Neural progenitor cell (in vitro differentiated cells): ENCODE measurements around the gene IMP4.

ENCODE experiments used
- EZH2phosphoT487 ChIP-seq: fragments of 200-600 bp; sonication (generic); IDR thresholded peaks from 2 replicates; pipeline ENCODE4 v1.6.1; 2017; ENCODE audit warnings: antibody characterized with exemption
- TF ChIP-seq, protein P1 (sequence below): fragments of 200-600 bp; sonication (generic); IDR thresholded peaks from 2 replicates; pipeline ENCODE4 v1.5.1; 2017; ENCODE audit warnings: antibody characterized with exemption, mild to moderate bottlenecking

DNA sequence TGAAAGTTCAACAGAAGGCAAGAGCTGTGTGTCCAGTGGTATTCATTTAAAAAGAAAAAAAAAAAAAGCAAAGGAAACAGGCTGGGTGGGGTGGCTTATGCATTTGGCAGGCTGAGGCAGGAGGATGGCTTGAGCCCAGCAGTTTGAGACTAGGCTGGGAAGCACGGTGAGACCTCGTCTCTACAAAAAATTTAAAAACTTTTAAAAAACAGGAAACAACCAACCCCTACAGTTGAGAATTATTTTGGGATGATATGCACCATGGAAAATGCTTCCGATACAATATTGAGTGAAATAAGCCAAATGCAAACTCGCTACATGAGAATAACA is 44.3 kb downstream of the IMP4 start:
- TF ChIP-seq, protein P1, sequence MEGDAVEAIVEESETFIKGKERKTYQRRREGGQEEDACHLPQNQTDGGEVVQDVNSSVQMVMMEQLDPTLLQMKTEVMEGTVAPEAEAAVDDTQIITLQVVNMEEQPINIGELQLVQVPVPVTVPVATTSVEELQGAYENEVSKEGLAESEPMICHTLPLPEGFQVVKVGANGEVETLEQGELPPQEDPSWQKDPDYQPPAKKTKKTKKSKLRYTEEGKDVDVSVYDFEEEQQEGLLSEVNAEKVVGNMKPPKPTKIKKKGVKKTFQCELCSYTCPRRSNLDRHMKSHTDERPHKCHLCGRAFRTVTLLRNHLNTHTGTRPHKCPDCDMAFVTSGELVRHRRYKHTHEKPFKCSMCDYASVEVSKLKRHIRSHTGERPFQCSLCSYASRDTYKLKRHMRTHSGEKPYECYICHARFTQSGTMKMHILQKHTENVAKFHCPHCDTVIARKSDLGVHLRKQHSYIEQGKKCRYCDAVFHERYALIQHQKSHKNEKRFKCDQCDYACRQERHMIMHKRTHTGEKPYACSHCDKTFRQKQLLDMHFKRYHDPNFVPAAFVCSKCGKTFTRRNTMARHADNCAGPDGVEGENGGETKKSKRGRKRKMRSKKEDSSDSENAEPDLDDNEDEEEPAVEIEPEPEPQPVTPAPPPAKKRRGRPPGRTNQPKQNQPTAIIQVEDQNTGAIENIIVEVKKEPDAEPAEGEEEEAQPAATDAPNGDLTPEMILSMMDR, result no peak
- no peak for TF ChIP-seq EZH2phosphoT487
